ENCODE data around the gene C16orf86.

C16orf86 gene

GRCh38 chr16:67704110-67704509, 37.5 kb downstream of the C16orf86 start:
- H3K9ac ChIP-seq (ENCODE audit: low read length in 5 of 5) = no peak overlapping the region
- no peaks in the 10 kb centered on the region for H3K36me3 ChIP-seq (ENCODE audit: control insufficient read depth in 5 of 5, insufficient read depth in 5 of 5, low read length in 5 of 5)
- no peak overlapping the region for H3K27ac ChIP-seq (ENCODE audit: low read depth, low read length)
- peaks cover 2 to 11% (median 10%) of the 10 kb centered on the region in 5 donors for H3K4me1 ChIP-seq (ENCODE audit: control insufficient read depth in 5 of 5, insufficient read depth in 5 of 5, low read length in 5 of 5)
- no peak overlapping the region for H3K4me3 ChIP-seq (ENCODE audit: low read depth in 1 of 5, low read length in 5 of 5)
- no peaks in the 10 kb centered on the region for H3K9me3 ChIP-seq (ENCODE audit: control insufficient read depth in 5 of 5, low read length in 5 of 5)
- H3K27me3 ChIP-seq (ENCODE audit: control insufficient read depth in 5 of 5, insufficient read depth in 4 of 5, low read length in 5 of 5) = no peaks in the 10 kb centered on the region

- Histone ChIP-seq H3K27me3 (ENCODE audit: control insufficient read depth in 5 of 5, insufficient read depth in 4 of 5, low read length in 5 of 5) (no peaks in the 10 kb centered on the region), H3K9me3 (ENCODE audit: control insufficient read depth in 5 of 5, low read length in 5 of 5) (no peaks in the 10 kb centered on the region), H3K4me1 (ENCODE audit: control insufficient read depth in 5 of 5, insufficient read depth in 5 of 5, low read length in 5 of 5) (peaks cover 2 to 13% (median 11%) of the 10 kb centered on the region in 5 donors), H3K27ac (ENCODE audit: low read depth, low read length) (no peak overlapping the region), H3K4me3 (ENCODE audit: low read depth in 1 of 5, low read length in 5 of 5) (no peak overlapping the region), H3K36me3 (ENCODE audit: control insufficient read depth in 5 of 5, insufficient read depth in 5 of 5, low read length in 5 of 5) (no peaks in the 10 kb centered on the region), H3K9ac (ENCODE audit: low read length in 5 of 5) (no peak overlapping the region)
Observed at GRCh38 chr16:67707210-67707609, 40.6 kb downstream of the C16orf86 start.

- peaks cover 2 to 13% (median 11%) of the 10 kb centered on the region in 5 donors for H3K4me1 ChIP-seq (ENCODE audit: control insufficient read depth in 5 of 5, insufficient read depth in 5 of 5, low read length in 5 of 5)
- H3K27me3 ChIP-seq (ENCODE audit: control insufficient read depth in 5 of 5, insufficient read depth in 4 of 5, low read length in 5 of 5) = no peaks in the 10 kb centered on the region
- H3K36me3 ChIP-seq (ENCODE audit: control insufficient read depth in 5 of 5, insufficient read depth in 5 of 5, low read length in 5 of 5) = no peaks in the 10 kb centered on the region
- no peak overlapping the region for H3K9ac ChIP-seq (ENCODE audit: low read length in 5 of 5)
- no peak overlapping the region for H3K4me3 ChIP-seq (ENCODE audit: low read depth in 1 of 5, low read length in 5 of 5)
- H3K9me3 ChIP-seq (ENCODE audit: control insufficient read depth in 5 of 5, low read length in 5 of 5) = no peaks in the 10 kb centered on the region
- H3K27ac ChIP-seq (ENCODE audit: low read depth, low read length) = no peak overlapping the region
Observed at GRCh38 chr16:67707790-67708189, 41.2 kb downstream of the C16orf86 start.

- no peak overlapping the region for H3K27ac ChIP-seq (ENCODE audit: low read depth, low read length)
- no peaks in the 10 kb centered on the region for H3K27me3 ChIP-seq (ENCODE audit: control insufficient read depth in 5 of 5, insufficient read depth in 4 of 5, low read length in 5 of 5)
Observed at GRCh38 chr16:67708368-67708771, 41.8 kb downstream of the C16orf86 start.

GRCh38 chr16:67709050-67709449, 42.4 kb downstream of the C16orf86 start:
- no peaks in the 10 kb centered on the region for H3K36me3 ChIP-seq (ENCODE audit: control insufficient read depth in 5 of 5, insufficient read depth in 5 of 5, low read length in 5 of 5)
- H3K9ac ChIP-seq (ENCODE audit: low read length in 5 of 5) = peak overlapping the region in 1 of 5 donors; percentile 16
- no peak overlapping the region for H3K27ac ChIP-seq (ENCODE audit: low read depth, low read length)
- H3K27me3 ChIP-seq (ENCODE audit: control insufficient read depth in 5 of 5, insufficient read depth in 4 of 5, low read length in 5 of 5) = no peaks in the 10 kb centered on the region
- H3K4me1 ChIP-seq (ENCODE audit: control insufficient read depth in 5 of 5, insufficient read depth in 5 of 5, low read length in 5 of 5) = peaks cover 2 to 17% (median 7%) of the 10 kb centered on the region in 5 donors
- H3K4me3 ChIP-seq (ENCODE audit: low read depth in 1 of 5, low read length in 5 of 5) = no peak overlapping the region
- H3K9me3 ChIP-seq (ENCODE audit: control insufficient read depth in 5 of 5, low read length in 5 of 5) = no peaks in the 10 kb centered on the region

More at GRCh38 chr16:67708368-67708771, 41.8 kb downstream of the C16orf86 start:
- Histone ChIP-seq H3K36me3 (ENCODE audit: control insufficient read depth in 5 of 5, insufficient read depth in 5 of 5, low read length in 5 of 5) (no peaks in the 10 kb centered on the region), H3K9me3 (ENCODE audit: control insufficient read depth in 5 of 5, low read length in 5 of 5) (no peaks in the 10 kb centered on the region), H3K4me3 (ENCODE audit: low read depth in 1 of 5, low read length in 5 of 5) (no peak overlapping the region), H3K4me1 (ENCODE audit: control insufficient read depth in 5 of 5, insufficient read depth in 5 of 5, low read length in 5 of 5) (peaks cover 2 to 13% (median 9%) of the 10 kb centered on the region in 5 donors), H3K9ac (ENCODE audit: low read length in 5 of 5) (no peak overlapping the region)

GRCh38 chr16:67710607-67711006, 44.0 kb downstream of the C16orf86 start:
- Histone ChIP-seq H3K27me3 (ENCODE audit: control insufficient read depth in 5 of 5, insufficient read depth in 4 of 5, low read length in 5 of 5) (no peaks in the 10 kb centered on the region), H3K4me1 (ENCODE audit: control insufficient read depth in 5 of 5, insufficient read depth in 5 of 5, low read length in 5 of 5) (peaks cover 2 to 17% (median 7%) of the 10 kb centered on the region in 5 donors), H3K4me3 (ENCODE audit: low read depth in 1 of 5, low read length in 5 of 5) (no peak overlapping the region), H3K9ac (ENCODE audit: low read length in 5 of 5) (no peak overlapping the region), H3K9me3 (ENCODE audit: control insufficient read depth in 5 of 5, low read length in 5 of 5) (no peaks in the 10 kb centered on the region), H3K36me3 (ENCODE audit: control insufficient read depth in 5 of 5, insufficient read depth in 5 of 5, low read length in 5 of 5) (no peaks in the 10 kb centered on the region), H3K27ac (ENCODE audit: low read depth, low read length) (no peak overlapping the region)

GRCh38 chr16:67713647-67714273, 47.1 kb downstream of the C16orf86 start:
- Histone ChIP-seq H3K4me1 (ENCODE audit: control insufficient read depth in 5 of 5, insufficient read depth in 5 of 5, low read length in 5 of 5) (peaks cover 4 to 20% (median 15%) of the 10 kb centered on the region in 5 donors), H3K27ac (ENCODE audit: low read depth, low read length) (no peak overlapping the region), H3K27me3 (ENCODE audit: control insufficient read depth in 5 of 5, insufficient read depth in 4 of 5, low read length in 5 of 5) (no peaks in the 10 kb centered on the region), H3K36me3 (ENCODE audit: control insufficient read depth in 5 of 5, insufficient read depth in 5 of 5, low read length in 5 of 5) (peaks cover 0 to 2% (median 0%) of the 10 kb centered on the region in 5 donors), H3K4me3 (ENCODE audit: low read depth in 1 of 5, low read length in 5 of 5) (no peak overlapping the region), H3K9ac (ENCODE audit: low read length in 5 of 5) (no peak overlapping the region), H3K9me3 (ENCODE audit: control insufficient read depth in 5 of 5, low read length in 5 of 5) (no peaks in the 10 kb centered on the region)

GRCh38 chr16:67714522-67714921, 47.9 kb downstream of the C16orf86 start:
- Histone ChIP-seq H3K9me3 (ENCODE audit: control insufficient read depth in 5 of 5, low read length in 5 of 5) (no peaks in the 10 kb centered on the region), H3K36me3 (ENCODE audit: control insufficient read depth in 5 of 5, insufficient read depth in 5 of 5, low read length in 5 of 5) (peaks cover 0 to 2% (median 0%) of the 10 kb centered on the region in 5 donors), H3K4me1 (ENCODE audit: control insufficient read depth in 5 of 5, insufficient read depth in 5 of 5, low read length in 5 of 5) (peaks cover 4 to 18% (median 16%) of the 10 kb centered on the region in 5 donors), H3K9ac (ENCODE audit: low read length in 5 of 5) (no peak overlapping the region), H3K4me3 (ENCODE audit: low read depth in 1 of 5, low read length in 5 of 5) (no peak overlapping the region), H3K27ac (ENCODE audit: low read depth, low read length) (no peak overlapping the region), H3K27me3 (ENCODE audit: control insufficient read depth in 5 of 5, insufficient read depth in 4 of 5, low read length in 5 of 5) (no peaks in the 10 kb centered on the region)

- no peak overlapping the region for H3K9ac ChIP-seq (ENCODE audit: low read length in 5 of 5)
- peaks cover 4 to 27% (median 24%) of the 10 kb centered on the region in 5 donors for H3K4me1 ChIP-seq (ENCODE audit: control insufficient read depth in 5 of 5, insufficient read depth in 5 of 5, low read length in 5 of 5)
- H3K27me3 ChIP-seq (ENCODE audit: control insufficient read depth in 5 of 5, insufficient read depth in 4 of 5, low read length in 5 of 5) = no peaks in the 10 kb centered on the region
- peaks cover 0 to 2% (median 0%) of the 10 kb centered on the region in 5 donors for H3K36me3 ChIP-seq (ENCODE audit: control insufficient read depth in 5 of 5, insufficient read depth in 5 of 5, low read length in 5 of 5)
- H3K9me3 ChIP-seq (ENCODE audit: control insufficient read depth in 5 of 5, low read length in 5 of 5) = no peaks in the 10 kb centered on the region
- no peak overlapping the region for H3K27ac ChIP-seq (ENCODE audit: low read depth, low read length)
- H3K4me3 ChIP-seq (ENCODE audit: low read depth in 1 of 5, low read length in 5 of 5) = no peak overlapping the region
Observed at GRCh38 chr16:67716097-67716496, 49.5 kb downstream of the C16orf86 start.

Data from subcutaneous abdominal adipose tissue (tissue), 5 donors.